Gastrocnemius medialis (tissue), 4 donors: ENCODE results near the gene CTDSPL. TPM values are rescaled to one million over a fixed set of nuclear protein-coding genes. Genes with fewer than 3 reads are reported as not detected.

Experiments used
- ATAC-seq, 2 donors: fragments of 150-250 bp; one replicate each; pipeline ENCODE4 v1.9.1; 2016
- DNase-seq, 2 donors: peaks; one replicate each; pipeline ENCODE4 v3.0.0-alpha.2; 2019
- H3K27ac ChIP-seq, 4 donors: fragments of 200-600 bp; sonication (generic); 1 replicate in 1 of 4; 2 replicates in 3 of 4; pipeline ENCODE4 v1.5.1; 2016 to 2018; ENCODE audit warnings: mild to moderate bottlenecking in 2 of 4, moderate library complexity in 1 of 4
- H3K27me3 ChIP-seq, 3 donors: fragments of 200-600 bp; sonication (generic) in 2 of 3; 1 replicate in 1 of 3; 2 replicates in 2 of 3; pipeline versions ENCODE4 v1.5.1 to v1.6.0; 2016 to 2019; ENCODE audit warnings: mild to moderate bottlenecking in 1 of 3, moderate library complexity in 1 of 3
- H3K36me3 ChIP-seq, 2 donors: fragments of 200-600 bp; sonication (generic) in 1 of 2; one replicate each; pipeline ENCODE4 v1.5.1; 2017 to 2018
- H3K4me1 ChIP-seq, 2 donors: fragments of 200-600 bp; sonication (generic) in 1 of 2; one replicate each; pipeline ENCODE4 v1.5.1; 2016 to 2017; ENCODE audit warnings: mild to moderate bottlenecking in 2 of 2
- H3K4me3 ChIP-seq, 4 donors: fragments of 200-600 bp; sonication (generic) in 3 of 4; 1 replicate in 1 of 4; 2 replicates in 3 of 4; pipeline ENCODE4 v1.5.1; 2016 to 2019; ENCODE audit warnings: mild to moderate bottlenecking in 2 of 4
- H3K9me3 ChIP-seq, 3 donors: fragments of 200-600 bp; sonication (generic) in 2 of 3; 1 replicate in 1 of 3; 2 replicates in 2 of 3; pipeline ENCODE4 v1.5.1; 2016 to 2019
- POLR2A ChIP-seq, 2 donors: fragments of 450-650 bp; IDR thresholded peaks; one replicate each; pipeline ENCODE4 v1.6.1; 2017; ENCODE audit warnings: antibody characterized with exemption in 2 of 2, mild to moderate bottlenecking in 2 of 2, moderate library complexity in 2 of 2
- in situ Hi-C, 4 donors: fragments of 200-750 bp; cut with MboI; loops; one replicate each; pipeline versions ENCODE4 v1.15.0 to v1.8.0; 2017; ENCODE audit warnings: low sequenced_read_pairs in 4 of 4
- intact Hi-C: fragments of 100-400 bp; cut with DNase I; formaldehyde crosslinking; loops from one replicate; pipeline ENCODE4 v1.15.1; 2023; ENCODE audit warnings: low total_unique reads
- total RNA-seq, 4 donors: library from RNA; depleted of rRNA; stranded (reverse); fragments of >200 nt; gene quantifications; one replicate each; pipeline versions ENCODE4 v1.1.0 to v1.2.3, GENCODE V29; 2016
- TF ChIP-seq, protein P1 (sequence below), 5 experiments: fragments of 450-650 bp in 3 of 5; fragments of 200-600 bp in 2 of 5; sonication (generic) in 2 of 5; IDR thresholded peaks in 4 of 5; conservative IDR thresholded peaks in 1 of 5; 1 replicate in 4 of 5; 2 replicates in 1 of 5; pipeline ENCODE4 v1.5.1; 2016 to 2019; ENCODE audit warnings: antibody characterized with exemption in 5 of 5, mild to moderate bottlenecking in 3 of 5, moderate library complexity in 3 of 5

Gene CTDSPL
- total RNA-seq, 4 donors from 2014 or later: 12.1 to 23.1 (median 14.6) TPM

DNA sequence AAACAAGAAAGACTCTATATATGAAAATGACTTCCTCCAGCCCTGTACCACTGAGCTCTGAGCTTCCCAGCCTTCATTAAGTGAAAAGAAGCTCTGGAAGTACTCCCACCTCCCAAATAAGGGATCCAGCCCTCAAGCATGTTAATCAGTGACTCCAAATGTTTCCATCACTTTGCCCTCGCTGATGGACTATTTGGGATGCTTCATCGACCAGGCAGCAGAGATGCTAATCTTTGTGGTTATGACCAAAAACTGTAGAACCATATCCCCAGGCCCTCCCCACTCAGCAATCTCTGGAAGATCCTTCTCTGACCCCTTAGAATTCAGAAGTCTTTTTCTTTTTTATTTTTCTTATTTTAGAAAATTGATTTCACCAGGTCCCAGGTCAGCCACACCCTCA, 2.3 kb upstream of the CTDSPL start:
- Histone ChIP-seq H3K36me3 (no peaks in the 10 kb centered on the region), H3K27me3 (no peaks in the 10 kb centered on the region), H3K4me1 (peaks cover 15 to 19% of the 10 kb centered on the region in 2 donors), H3K4me3 (no peak overlapping the region), H3K27ac (peak overlapping the region in 3 of 4 donors; percentile 74 to 80 (median 76)), H3K9me3 (no peaks in the 10 kb centered on the region)
- DNase-seq: no peak
- no peak for ATAC-seq
- no peak for TF ChIP-seq POLR2A (IDR thresholded peaks at IDR 0.05)
- TF ChIP-seq, protein P1, sequence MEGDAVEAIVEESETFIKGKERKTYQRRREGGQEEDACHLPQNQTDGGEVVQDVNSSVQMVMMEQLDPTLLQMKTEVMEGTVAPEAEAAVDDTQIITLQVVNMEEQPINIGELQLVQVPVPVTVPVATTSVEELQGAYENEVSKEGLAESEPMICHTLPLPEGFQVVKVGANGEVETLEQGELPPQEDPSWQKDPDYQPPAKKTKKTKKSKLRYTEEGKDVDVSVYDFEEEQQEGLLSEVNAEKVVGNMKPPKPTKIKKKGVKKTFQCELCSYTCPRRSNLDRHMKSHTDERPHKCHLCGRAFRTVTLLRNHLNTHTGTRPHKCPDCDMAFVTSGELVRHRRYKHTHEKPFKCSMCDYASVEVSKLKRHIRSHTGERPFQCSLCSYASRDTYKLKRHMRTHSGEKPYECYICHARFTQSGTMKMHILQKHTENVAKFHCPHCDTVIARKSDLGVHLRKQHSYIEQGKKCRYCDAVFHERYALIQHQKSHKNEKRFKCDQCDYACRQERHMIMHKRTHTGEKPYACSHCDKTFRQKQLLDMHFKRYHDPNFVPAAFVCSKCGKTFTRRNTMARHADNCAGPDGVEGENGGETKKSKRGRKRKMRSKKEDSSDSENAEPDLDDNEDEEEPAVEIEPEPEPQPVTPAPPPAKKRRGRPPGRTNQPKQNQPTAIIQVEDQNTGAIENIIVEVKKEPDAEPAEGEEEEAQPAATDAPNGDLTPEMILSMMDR (IDR thresholded peaks at IDR 0.05 in 4 of 5, conservative IDR thresholded peaks at IDR 0.05 in 1 of 5): no peak
- in situ Hi-C loops (loop anchor here in 3 of 4 donors (5.0 to 10.0 kb wide), 2 partner anchors 98 to 105 kb away; no protein-coding TSS in a partner anchor), intact Hi-C loops (loop anchor here (5.0 kb wide), 1 partner anchor 278 kb away; the partner anchor contains the start of genes ACAA1 and MYD88)

DNA sequence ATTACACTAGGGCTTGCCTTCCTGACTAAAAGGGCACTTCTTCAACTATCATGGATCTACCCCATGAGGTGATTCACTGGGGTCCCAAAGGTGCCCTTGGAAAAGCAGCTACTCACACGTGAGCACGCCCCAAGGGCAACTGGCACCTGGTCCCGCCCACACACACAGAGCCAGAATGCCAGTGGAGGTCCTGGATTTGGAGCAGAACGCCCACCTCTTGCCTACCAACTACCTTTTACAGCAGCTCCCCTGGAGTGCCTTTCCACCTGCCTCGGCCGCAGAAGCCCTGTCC, 1.8 kb upstream of the CTDSPL start:
- H3K4me1 ChIP-seq: peaks cover 15 to 19% of the 10 kb centered on the region in 2 donors
- TF ChIP-seq POLR2A (IDR thresholded peaks at IDR 0.05): no peak
- TF ChIP-seq, protein P1 (IDR thresholded peaks at IDR 0.05 in 4 of 5, conservative IDR thresholded peaks at IDR 0.05 in 1 of 5): no peak
- peak overlapping the region in 3 of 4 donors; percentile 58 to 71 (median 66) for H3K4me3 ChIP-seq
- no peaks in the 10 kb centered on the region for H3K27me3 ChIP-seq
- intact Hi-C loops (loop anchor here (5.0 kb wide), 1 partner anchor 277 kb away; the partner anchor contains the start of genes ACAA1 and MYD88), in situ Hi-C loops (loop anchor here in 3 of 4 donors (5.0 to 10.0 kb wide), 2 partner anchors 97 to 105 kb away; no protein-coding TSS in a partner anchor)
- H3K27ac ChIP-seq: peak overlapping the region; percentile 74 to 82 (median 78)
- H3K36me3 ChIP-seq: no peaks in the 10 kb centered on the region
- ATAC-seq (no peak), DNase-seq (no peak)
- H3K9me3 ChIP-seq: no peaks in the 10 kb centered on the region

DNA sequence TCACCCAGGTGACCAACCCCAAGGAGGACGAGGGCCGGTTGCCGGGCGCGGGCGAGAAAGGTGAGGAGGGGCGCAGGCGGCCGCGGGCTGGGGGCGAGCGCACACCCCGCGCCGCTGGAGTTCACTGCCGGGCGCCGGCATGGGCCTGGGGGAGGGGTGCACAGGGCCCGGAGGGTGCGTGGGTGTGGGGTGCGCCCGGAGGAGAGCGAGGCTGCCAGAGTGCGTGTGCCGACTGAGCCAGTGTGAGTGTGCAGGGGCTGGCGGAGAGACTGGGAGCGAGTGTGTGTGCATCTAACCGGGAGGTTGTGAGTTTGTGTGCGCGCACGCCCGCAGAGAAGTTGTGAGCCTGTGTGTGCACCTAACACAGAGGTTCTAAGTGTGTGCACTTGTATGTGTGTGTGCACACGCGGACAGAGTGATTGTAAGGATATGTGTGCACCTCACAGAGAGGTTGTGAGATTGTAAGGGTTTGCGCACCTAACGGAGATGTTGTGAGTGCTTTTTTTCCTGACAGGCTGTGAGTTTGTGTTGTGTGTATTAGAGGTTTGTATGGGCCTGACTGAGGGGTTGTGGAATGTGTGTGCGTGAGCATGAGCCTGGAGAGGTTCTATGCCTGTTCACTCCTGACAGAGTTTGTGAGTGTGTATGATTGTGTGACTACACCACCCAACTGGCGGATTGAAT, 681 bp downstream of the CTDSPL start:
- Histone ChIP-seq H3K9me3 (no peaks in the 10 kb centered on the region), H3K4me3 (peak overlapping the region; percentile 58 to 69 (median 64)), H3K27me3 (no peaks in the 10 kb centered on the region), H3K36me3 (no peaks in the 10 kb centered on the region), H3K4me1 (peaks cover 15 to 19% of the 10 kb centered on the region in 2 donors), H3K27ac (peak overlapping the region; percentile 45 to 76 (median 63))
- no peak for TF ChIP-seq POLR2A (IDR thresholded peaks at IDR 0.05)
- TF ChIP-seq, protein P1 (IDR thresholded peaks at IDR 0.05 in 4 of 5, conservative IDR thresholded peaks at IDR 0.05 in 1 of 5): no peak
- ATAC-seq (no peak), DNase-seq (no peak)
- in situ Hi-C loops (no loop called here), intact Hi-C loops (no loop called here)

DNA sequence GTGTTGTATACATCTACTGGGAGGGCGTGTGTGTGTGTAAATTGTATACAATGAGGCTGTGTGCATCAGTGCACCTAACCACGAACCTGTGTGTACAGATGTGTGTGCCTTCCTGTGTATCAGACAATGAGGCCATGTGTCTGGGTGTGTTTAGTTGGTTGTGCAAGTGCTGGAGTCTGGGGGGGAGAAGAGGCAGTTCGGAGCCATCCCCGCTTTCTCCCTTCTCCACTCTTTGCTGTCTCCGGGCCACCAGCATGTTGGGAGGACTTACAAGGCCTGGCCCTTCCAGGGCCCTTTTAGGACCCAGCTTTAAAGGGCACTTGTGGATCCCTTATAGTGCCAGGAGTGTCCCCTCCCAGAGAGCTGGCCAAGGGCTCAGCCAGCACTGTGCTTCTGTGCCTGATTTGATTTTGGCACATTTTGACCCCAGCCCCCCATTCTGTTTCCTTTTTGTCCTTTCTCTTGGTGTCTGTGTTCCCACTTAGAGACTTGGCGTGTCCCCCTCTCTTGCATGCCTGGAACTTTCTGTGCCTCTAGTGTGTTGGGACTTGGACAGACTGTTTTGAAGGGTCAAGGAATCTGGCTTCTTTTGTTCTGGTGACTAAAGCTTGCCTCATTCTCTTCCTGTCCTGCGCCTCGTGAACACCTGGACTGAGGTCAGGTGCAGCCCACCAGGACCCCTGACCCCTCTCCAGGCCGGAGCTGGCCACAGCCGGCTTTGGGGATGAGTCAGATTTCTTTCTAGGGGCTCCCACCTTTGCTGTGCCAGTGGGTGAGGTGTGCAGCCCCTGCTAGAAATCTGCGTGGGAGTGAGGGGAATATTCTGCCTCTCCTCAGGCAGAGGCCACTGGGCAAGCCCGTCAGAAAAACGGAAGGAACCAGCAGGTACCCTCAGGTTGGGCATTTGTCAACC, 1.5 kb downstream of the CTDSPL start:
- H3K4me3 ChIP-seq: peak overlapping the region; percentile 58 to 69 (median 64)
- H3K4me1 ChIP-seq: peaks cover 15 to 19% of the 10 kb centered on the region in 2 donors
- peak in 1 of 2 donors; percentile 28 for ATAC-seq
- no peaks in the 10 kb centered on the region for H3K9me3 ChIP-seq
- intact Hi-C loops: no loop called here
- peak overlapping the region; percentile 45 to 76 (median 63) for H3K27ac ChIP-seq
- H3K36me3 ChIP-seq: no peaks in the 10 kb centered on the region
- no peak for TF ChIP-seq POLR2A (IDR thresholded peaks at IDR 0.05)
- TF ChIP-seq, protein P1 (IDR thresholded peaks at IDR 0.05 in 4 of 5, conservative IDR thresholded peaks at IDR 0.05 in 1 of 5): no peak
- in situ Hi-C loops: no loop called here
- no peaks in the 10 kb centered on the region for H3K27me3 ChIP-seq
- DNase-seq: peak in 1 of 2 donors; percentile 39
